ENCODE results near the gene GIMAP6.
"Not testable (repeated sequence)": the region's sequence is repeated elsewhere in the genome, so short reads cannot be mapped to it uniquely, and the experiment has no call there.

Gene GIMAP6

GRCh38 chr7:150631866-150632864 is at the start of gene GIMAP6:
Gene GIMAP6, minus strand, starts transcription at chr7:150632385. Its CDS starts 2,243 bp downstream, at chr7:150630142.
- DNase-seq = no peak

DNA sequence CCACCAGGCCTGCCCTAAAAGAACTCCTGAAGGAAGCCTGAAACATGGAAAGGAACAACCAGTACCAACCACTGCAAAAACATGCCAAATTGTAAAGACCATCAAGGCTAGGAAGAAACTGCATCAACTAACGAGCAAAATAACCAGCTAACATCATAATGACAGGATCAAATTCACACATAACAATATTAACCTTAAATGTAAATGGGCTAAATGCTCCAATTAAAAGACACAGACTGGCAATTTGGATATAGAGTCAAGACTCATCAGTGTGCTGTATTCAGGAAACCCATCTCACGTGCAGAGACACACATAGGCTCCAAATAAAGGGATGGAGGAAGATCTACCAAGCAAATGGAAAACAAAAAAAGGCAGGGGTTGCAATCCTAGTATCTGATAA is 48.2 kb upstream of the GIMAP6 start:
- not testable (repeated sequence) for DNase-seq

GRCh38 chr7:150678601-150679000 is 46.4 kb upstream of the GIMAP6 start:
- not testable (repeated sequence) for DNase-seq

DNA sequence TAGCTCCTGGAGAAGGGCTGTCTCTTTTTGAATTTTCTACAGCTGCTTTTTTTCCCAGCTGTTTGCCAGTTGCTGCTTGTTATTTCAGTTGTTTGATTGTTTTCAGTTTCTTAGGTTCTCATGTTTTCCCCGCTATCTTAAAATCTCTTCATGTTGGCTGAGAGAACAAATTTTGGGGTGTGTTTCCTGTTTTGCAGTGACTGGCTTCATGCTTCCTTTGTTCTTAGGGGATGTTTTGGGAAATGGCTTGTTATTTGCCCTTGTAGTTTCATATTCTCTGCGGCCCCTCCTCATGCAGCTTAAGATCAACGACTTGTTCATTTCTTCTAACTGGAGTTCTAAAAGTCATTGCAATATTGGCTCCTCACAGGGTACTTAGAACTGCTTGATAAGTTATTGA is 44.7 kb upstream of the GIMAP6 start:
- not testable (repeated sequence) for DNase-seq

DNA sequence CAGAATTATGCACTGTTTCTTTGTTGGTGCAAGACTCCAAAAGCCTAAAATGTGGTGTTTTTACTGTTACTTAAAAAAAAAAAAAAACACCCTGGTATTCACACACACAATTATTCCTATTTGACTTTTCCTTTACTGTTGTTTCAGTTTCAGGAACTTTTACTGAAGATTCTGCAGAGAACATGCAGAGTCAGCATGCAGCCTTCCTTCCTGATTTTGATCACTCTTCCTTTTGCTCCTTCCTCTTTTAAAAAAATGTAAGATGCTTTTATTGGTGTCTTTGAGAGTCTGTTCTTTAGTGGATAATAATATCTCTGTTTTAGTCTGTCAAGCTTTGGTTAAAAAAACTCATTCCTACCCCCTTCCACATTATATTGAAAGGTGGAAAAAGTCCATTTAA is 44.1 kb upstream of the GIMAP6 start:
- DNase-seq = not testable (repeated sequence)

- DNase-seq = no peak
Observed at GRCh38 chr7:150675714-150676113, 43.5 kb upstream of the GIMAP6 start.

DNA sequence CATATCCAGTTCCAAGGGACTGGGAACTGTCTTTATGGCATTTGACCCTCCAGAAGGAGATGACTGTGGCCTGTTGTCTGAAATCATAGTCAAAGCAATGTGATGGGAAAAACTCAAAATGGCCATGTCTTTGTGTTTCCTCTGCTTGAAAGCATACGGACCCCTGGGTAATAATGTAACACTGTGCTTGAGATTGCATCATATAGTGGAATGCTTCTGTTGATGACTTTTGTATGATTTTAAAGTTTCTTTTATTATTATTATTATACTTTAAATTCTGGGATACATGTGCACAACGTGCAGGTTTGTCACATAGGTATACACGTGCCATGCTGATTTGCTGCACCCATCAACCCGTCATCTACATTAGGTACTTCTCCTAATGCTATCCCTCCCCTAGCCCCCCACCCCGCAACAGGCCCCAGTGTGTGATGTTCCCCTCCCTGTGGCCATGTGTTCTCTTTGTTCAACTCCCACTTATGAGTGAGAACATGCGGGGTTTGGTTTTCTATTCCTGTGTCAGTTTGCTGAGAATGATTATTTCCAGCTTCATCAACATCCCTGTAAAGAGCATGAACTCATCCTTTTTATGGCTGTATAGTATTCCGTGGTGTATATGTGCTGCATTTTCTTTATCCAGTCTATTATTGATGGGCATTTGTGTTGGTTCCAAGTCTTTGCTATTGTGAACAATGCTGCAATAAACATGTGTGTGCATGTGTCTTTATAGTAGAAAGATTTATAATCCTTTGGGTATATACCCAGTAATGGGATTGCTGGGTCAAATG is 39.8 kb upstream of the GIMAP6 start:
- not testable (repeated sequence) for DNase-seq

DNA sequence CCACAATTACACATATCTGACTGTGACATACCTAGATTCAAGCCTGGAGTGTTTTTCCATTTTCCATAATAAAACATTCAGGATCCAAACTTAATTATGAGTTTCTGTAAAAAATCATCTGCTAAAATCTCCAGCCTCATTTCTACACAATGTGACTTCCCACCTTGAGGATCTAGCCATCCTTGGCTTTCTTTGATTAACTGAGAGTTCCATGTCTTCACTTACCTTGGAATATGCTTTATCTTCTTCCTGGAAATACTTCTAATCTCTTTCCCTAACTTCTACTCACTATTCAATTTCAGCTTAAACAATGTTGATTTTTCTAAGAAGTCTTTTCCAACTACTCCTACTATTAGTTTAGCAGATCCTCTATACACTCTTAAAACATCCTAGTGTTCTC is 36.8 kb upstream of the GIMAP6 start:
- no peak for DNase-seq

DNA sequence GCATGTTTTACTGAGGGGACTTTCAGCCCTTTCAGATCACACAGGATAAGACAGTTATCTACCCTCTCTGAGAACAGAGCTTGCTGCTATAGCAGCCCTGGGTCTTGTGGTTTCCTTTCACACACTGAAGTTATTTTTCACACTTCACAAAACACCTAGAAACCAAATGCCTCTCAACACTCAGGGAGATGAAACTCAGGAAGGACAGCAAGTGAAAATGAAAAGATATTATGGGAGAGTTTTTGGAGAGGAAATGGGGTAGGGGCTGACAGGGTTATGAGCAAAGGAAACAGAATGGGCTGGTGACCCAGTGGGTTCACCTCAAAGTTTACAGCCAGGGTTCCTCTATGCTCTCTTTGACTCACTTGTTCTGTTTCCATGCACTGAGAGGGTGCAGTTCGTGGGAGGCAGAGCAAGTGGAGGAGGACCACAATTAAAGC is 36.3 kb upstream of the GIMAP6 start:
- DNase-seq = no peak

GRCh38 chr7:150666412-150666811 is 34.2 kb upstream of the GIMAP6 start:
- no peak for DNase-seq

GRCh38 chr7:150665896-150666295 is 33.7 kb upstream of the GIMAP6 start:
- DNase-seq = no peak

GRCh38 chr7:150665089-150665748 is 33.0 kb upstream of the GIMAP6 start:
- DNase-seq = no peak

DNA sequence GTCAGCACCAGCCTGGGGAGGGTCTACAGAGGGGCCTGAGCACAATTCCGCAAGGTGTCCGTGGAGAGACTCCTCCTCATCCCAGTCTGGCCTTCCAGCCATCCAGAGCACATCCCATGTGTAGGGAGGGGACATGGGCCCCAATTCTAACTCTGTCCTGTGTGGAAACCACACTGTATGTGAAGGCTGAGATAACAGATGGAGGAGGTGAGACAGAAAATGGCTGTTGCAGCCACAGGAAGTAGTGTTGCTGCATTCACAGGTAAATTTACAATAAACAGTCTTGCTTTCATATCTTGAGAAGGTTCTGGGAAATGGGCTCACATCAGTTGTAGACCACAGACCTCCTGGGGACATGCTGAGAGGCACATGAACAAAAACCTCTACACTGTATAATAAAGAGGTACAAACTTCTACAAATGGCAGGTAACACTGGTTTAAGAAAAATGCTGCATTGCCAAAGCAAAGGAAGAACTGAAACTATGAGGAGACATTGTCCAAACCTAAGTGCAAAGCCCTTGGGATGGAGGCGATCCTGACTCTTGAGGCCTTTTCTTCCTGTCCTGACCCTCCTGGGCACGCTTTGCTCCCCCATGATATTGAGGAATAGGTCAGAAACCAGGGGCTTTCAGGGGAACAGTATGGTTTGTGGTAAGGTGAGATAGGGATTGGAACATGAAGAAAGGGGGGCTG is 31.8 kb upstream of the GIMAP6 start:
- DNase-seq = no peak

GRCh38 chr7:150662821-150663220 is 30.6 kb upstream of the GIMAP6 start:
- not testable (repeated sequence) for DNase-seq

DNA sequence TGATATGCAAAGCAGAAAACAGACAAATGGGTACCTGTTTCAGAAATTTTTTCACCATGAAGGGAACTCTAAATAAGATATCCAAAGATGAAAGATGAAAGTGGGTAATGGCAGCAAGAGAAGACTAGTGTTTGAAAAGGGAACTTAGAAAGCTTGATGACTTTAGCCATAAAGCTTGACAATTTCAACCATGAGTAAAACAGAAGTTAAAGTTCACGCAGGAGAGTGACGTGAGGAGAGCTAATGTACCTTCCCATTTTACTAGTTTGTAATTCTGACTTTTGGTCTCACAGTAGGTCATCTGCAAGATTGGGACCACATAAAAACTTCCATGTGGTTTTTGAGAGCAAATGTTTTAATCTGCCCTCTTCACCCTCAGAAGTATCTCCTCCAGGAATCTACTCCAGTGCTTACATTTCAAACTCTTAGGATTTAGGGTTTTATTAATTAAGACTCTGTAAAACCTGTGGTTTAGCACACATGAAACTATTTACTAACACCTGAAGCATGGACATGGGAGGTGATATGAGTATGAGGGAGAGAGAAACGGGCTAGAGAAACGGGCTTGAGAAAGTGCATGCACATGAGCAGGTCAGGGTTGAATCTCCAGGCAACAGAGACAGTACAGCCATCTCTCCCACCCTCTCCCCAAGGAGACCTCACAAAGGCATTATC is 28.9 kb upstream of the GIMAP6 start:
- no peak for DNase-seq

DNA sequence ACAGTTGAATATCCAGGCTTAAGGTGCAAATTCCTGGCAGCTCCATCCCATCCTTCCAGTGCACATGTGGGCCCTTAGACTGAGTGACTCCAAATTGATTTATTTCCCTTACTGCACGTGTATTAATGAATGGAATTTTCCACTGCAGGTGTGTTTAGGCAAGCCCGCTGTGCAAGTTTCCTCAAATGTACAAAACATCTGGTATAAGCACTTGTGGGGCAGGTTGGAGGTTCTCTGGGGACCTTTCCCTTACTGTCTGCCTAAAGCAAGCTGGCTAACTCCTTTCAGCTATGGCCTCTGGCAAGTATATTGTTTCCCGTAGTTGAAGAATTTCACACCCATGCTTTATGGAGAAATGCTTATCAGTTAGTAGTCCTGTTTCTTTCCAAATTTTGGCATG is 25.3 kb upstream of the GIMAP6 start:
- DNase-seq = no peak

GRCh38 chr7:150656047-150656446 is 23.9 kb upstream of the GIMAP6 start:
- DNase-seq = no peak

- DNase-seq = no peak
Observed at GRCh38 chr7:150654692-150655091, 22.5 kb upstream of the GIMAP6 start.

GRCh38 chr7:150649080-150649385 is 16.8 kb upstream of the GIMAP6 start:
- DNase-seq = no peak

DNA sequence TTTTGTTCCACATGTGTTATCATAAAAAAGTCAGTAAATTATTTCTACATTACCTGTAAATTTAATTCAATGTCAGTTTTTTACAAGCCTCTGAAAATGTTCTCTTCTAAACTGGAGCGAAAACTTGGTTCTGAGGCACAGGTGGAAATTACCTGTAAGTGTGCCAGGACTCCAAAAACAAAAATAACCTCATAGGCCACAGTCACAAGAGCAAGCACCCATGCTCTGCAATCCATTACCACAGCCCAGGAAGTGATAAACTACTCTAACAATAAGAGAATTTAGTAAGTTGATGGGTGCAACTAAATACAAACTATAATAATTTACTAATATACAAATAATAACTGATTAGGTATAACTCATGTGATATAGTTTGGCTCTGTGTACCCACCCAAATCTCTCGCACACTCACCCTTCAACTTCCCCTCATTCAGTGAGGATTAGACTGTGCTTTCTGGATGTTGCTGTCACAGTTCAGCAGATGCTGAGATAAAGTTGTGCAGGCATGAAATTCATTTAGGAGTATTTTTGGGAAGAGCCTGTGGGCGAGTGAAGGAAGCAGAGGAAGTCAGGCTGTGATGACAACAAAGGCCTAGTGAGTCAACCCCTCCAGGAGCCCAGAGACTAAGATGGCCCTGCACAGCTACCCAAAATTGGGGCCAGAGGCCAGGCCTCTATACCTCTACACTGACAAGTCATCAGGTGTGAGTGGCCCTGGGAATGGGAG is 16.3 kb upstream of the GIMAP6 start:
- no peak for DNase-seq

Measured in cerebellar nuclear complex (tissue), 1 donor.